Stimulated activated memory B cell treated with anti-CD40 and anti-IgM and Interleukin-4, amounts not matched to agents 10 μg/mL and 1 μg/mL and 100 μg/mL, for 72 hours (primary cell): Measurements from ENCODE around the gene TUBA4A.
"Not testable (repeated sequence)": the region's sequence is repeated elsewhere in the genome, so short reads cannot be mapped to it uniquely, and the experiment has no call there.

Source experiments
- ATAC-seq: fragments of 150-1000 bp; cut with Tn5 transposase; 2 replicates; pipeline ENCODE4 v1.10.0; 2021
- H3K27ac Mint-ChIP-seq: one replicate; pipeline ENCODE4 v1.8.0; 2022; ENCODE audit warnings: mild to moderate bottlenecking, mixed read lengths
- H3K27me3 Mint-ChIP-seq: one replicate; pipeline ENCODE4 v1.8.0; 2022; ENCODE audit warnings: mixed read lengths
- H3K36me3 Mint-ChIP-seq: one replicate; pipeline ENCODE4 v1.8.0; 2022; ENCODE audit warnings: mixed read lengths
- H3K4me1 Mint-ChIP-seq: one replicate; pipeline ENCODE4 v1.8.0; 2022; ENCODE audit warnings: mixed read lengths
- H3K4me3 Mint-ChIP-seq: one replicate; pipeline ENCODE4 v1.8.0; 2022; ENCODE audit warnings: mild to moderate bottlenecking, moderate library complexity, mixed read lengths
- H3K9me3 Mint-ChIP-seq: one replicate; pipeline ENCODE4 v1.8.0; 2022; ENCODE audit warnings: mixed read lengths

TUBA4A gene

DNA sequence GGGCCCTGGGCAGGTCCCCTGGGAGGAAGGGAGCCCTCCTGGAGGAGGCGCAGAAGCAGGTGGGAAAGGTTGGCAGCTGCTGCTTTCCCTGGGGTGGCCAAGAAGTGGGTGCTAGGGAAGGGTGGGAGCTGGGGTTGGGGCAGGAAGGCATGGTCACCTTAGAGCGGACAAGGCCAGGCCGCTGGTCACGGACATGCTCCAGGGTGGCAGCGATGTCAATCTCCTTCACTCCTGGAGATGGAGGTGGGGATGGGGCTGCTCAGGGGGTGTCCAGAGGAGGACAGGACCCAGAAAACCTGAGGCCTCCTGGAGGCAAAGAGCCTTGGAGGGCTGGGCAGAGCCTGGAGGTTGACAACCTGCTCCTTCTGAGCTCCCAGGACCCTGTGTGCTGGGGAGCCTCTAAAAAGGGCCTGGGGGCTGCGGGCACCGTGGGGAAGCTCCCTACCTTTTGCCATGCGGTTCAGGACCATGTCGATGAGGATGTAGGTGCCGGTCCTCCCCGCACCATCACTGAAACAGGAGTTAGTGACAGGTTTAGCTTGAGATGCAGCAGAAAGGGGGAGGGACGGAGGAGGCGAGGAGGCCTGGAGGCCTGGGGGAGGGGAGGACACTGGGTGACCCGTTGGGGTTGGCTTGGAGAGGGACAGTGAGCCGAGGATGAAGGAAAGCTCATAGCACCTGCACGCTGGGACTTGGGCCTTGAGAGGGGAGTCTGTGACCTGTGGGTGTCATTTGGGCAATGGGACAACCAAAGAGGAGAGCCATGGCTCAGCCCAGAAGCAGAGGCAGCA lies 36.9 kb upstream of the TUBA4A start:
- Mint-ChIP-seq H3K4me3 (no peak overlapping the region), H3K27ac (peak overlapping the region; percentile 38), H3K27me3 (no peaks in the 10 kb centered on the region), H3K36me3 (peaks cover 9% of the 10 kb centered on the region), H3K4me1 (peaks cover 28% of the 10 kb centered on the region), H3K9me3 (no peaks in the 10 kb centered on the region)
- no peak for ATAC-seq

DNA sequence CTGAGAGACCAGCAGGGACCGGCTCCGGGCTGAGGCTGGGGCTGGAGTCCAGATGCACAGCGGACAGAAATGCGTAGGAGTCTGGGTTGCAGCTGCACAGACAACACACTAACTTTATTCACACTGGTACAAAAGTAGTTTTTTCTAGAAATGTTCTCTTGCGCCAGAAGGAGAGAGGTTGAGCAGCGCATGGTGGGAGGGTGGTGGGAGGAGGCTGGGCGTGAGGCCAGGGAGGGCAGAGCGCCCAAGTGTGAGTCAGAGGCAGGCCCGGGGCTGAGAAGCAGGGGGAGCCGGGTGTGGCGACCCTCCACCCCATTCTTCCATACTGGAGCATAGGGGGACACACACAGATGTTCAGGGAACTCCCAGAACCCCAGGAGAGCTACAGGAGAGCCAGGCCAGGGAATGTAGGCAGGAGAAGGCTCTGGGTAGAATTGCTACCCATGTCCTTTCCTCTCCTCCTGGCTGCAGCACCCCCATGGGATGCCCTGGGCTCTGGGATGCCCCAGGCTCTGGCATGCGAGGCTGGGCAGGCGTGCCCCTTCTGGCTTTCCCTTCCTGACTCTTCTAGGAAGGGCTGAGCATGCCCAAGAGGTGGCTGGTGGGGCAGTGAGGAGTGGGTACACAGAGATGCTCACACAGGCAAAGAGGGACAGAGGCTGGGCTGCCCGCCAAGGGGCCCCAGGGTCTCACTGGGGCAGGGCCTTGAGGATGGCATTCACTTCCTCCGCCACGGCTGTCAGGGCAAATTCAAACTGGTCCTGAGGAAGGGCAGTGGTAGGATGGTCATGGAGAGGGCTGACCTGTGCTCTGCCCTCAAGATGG lies 36.0 kb upstream of the TUBA4A start:
- no peak overlapping the region for H3K4me3 Mint-ChIP-seq
- H3K9me3 Mint-ChIP-seq, result no peaks in the 10 kb centered on the region
- ATAC-seq, result no peak
- peaks cover 25% of the 10 kb centered on the region for H3K4me1 Mint-ChIP-seq
- no peaks in the 10 kb centered on the region for H3K27me3 Mint-ChIP-seq
- H3K27ac Mint-ChIP-seq, result peak overlapping the region; percentile 38
- H3K36me3 Mint-ChIP-seq, result peaks cover 14% of the 10 kb centered on the region

DNA sequence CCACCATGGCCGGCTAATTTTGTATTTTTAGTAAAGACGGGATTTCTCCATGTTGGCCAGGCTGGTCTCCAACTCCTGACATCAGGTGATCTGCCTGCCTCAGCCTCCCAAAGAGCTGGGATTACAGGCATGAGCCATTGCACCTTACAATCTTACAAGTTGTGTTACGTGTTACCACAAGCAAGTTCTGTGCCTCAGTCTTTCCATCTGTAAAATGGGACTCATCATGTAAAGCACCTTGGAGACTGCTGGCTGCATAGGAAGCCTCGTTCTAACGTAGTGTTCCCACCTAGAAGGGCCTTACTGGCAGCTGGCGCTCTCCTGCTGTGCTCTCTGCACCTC lies 35.4 kb upstream of the TUBA4A start:
- no peak for ATAC-seq
- Mint-ChIP-seq H3K36me3 (peaks cover 14% of the 10 kb centered on the region), H3K9me3 (no peaks in the 10 kb centered on the region), H3K27ac (no peak overlapping the region), H3K27me3 (no peaks in the 10 kb centered on the region), H3K4me1 (peaks cover 19% of the 10 kb centered on the region), H3K4me3 (no peak overlapping the region)

DNA sequence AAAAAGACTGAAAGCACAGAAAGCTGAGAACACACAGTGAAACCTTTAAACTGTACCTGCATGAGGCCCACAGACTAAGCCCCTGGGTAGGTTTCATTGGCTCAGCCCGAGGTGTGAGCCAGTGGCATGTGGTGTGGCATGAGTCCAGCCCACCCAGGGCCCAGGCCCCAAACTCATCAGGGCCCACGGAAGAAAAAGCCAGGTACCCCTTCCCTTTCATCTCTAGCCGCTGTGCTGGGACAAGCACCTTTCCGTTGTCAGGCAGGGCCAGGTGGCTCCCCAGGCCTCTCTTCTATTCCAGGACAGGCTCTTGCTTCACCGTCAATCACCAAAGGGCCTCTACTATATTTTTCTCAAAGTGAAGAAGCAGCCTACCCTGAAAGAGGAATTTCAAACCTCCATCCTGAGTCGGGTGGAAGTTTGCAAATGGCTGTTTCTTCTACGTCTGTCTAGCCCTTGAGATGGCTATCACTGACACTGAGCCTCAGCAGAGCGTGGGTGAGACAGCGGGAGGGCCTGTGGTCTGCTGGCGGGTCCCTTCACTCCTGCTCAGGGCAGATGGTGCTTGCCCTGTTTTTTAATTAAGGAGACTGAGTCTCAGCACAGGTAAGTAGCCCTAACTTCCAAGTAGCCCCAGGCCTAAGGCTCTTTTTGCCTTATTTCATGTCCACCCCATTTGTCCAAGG lies 34.0 kb upstream of the TUBA4A start:
- H3K4me1 Mint-ChIP-seq, result peaks cover 21% of the 10 kb centered on the region
- no peak overlapping the region for H3K4me3 Mint-ChIP-seq
- H3K9me3 Mint-ChIP-seq, result no peaks in the 10 kb centered on the region
- ATAC-seq, result no peak
- H3K27ac Mint-ChIP-seq, result no peak overlapping the region
- H3K36me3 Mint-ChIP-seq, result peaks cover 21% of the 10 kb centered on the region
- no peaks in the 10 kb centered on the region for H3K27me3 Mint-ChIP-seq

DNA sequence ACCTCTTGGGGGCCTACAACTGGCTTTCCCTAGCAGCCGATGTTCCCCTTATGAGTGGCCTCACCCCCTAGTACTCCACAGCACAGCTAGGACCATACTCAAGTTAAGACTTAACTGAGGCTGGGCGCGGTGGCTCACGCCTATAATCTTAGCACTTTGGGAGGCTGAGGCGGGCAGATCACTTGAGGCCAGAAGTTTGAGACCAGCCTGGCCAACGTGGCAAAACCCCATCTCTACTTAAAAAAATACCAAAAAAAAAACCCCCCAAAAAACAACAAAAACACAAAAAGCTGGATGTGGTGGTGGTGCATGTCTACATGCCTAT lies 33.4 kb upstream of the TUBA4A start:
- not testable (repeated sequence) for H3K27me3 Mint-ChIP-seq, H3K9me3 Mint-ChIP-seq, ATAC-seq, H3K4me3 Mint-ChIP-seq, H3K27ac Mint-ChIP-seq
- H3K36me3 Mint-ChIP-seq, result peaks cover 27% of the 10 kb centered on the region
- H3K4me1 Mint-ChIP-seq, result peaks cover 23% of the 10 kb centered on the region

DNA sequence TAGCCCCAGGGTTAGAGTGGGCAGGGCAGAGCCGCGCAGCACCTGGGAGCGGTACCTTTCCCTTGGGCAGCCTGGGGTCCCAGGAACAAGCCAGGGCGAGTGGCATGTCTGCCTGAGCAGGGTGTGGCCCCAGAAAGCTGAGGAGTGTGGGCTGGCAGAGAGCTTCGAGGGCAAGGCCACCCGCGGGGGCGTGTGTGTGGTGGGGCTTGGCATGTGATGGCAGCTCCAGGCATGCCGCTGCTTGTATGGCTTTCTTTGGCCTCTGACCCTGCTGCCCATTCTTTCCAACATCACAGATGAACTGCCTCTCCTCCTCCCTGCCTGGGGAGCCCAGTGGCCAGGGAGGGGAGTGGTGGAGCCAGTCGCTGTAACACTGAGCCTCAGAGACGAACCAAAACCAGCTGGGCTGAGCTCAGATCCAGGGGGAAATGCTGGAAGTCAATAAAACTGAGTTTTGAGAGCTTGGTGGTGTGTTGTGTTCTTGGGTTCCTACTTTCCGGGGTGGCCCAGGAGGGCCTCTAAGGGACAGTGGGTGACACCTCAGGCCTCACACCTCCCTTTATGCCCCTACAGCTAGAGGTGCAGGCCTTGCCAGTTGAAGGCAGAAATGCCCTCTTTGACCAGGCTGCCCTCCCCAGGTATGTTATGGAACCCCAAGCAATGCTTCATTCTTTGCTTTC lies 32.9 kb upstream of the TUBA4A start:
- H3K9me3 Mint-ChIP-seq, result no peaks in the 10 kb centered on the region

DNA sequence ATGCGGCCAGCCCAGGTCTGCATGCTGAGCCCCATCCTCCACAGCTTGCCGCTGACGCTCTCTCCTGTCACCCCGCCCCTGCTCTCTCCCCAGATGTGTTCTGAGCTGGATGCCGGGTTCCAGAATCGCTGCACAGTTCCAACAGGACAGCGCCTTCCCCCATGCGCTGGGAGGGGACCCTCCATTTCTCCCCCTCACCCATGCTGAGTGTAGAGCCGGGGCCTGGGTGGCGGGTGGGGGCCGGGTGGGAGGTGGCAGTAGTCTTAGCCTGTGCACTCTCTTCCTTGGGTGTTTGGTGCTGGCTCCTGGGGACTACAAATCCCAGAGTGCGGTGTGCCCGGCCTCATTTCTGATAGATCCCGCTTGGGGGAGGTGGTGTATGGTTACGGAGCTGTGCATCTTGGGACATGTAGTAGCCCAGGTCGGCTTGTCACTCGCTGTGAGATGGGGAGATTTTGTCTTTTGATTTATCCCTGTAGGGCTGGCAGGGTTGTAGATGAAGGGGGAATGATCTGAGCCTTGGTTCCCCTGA lies 32.2 kb upstream of the TUBA4A start:
- H3K4me3 Mint-ChIP-seq, result no peak overlapping the region
- no peaks in the 10 kb centered on the region for H3K27me3 Mint-ChIP-seq
- peak overlapping the region; percentile 43 for H3K27ac Mint-ChIP-seq
- peaks cover 33% of the 10 kb centered on the region for H3K36me3 Mint-ChIP-seq
- no peak for ATAC-seq
- no peaks in the 10 kb centered on the region for H3K9me3 Mint-ChIP-seq
- peaks cover 31% of the 10 kb centered on the region for H3K4me1 Mint-ChIP-seq

More for the DNA sequence above, 32.9 kb upstream of the TUBA4A start:
- peaks cover 25% of the 10 kb centered on the region for H3K4me1 Mint-ChIP-seq
- no peak overlapping the region for H3K4me3 Mint-ChIP-seq
- H3K36me3 Mint-ChIP-seq, result peaks cover 27% of the 10 kb centered on the region
- no peak for ATAC-seq
- no peaks in the 10 kb centered on the region for H3K27me3 Mint-ChIP-seq
- H3K27ac Mint-ChIP-seq, result peak overlapping the region; percentile 43

DNA sequence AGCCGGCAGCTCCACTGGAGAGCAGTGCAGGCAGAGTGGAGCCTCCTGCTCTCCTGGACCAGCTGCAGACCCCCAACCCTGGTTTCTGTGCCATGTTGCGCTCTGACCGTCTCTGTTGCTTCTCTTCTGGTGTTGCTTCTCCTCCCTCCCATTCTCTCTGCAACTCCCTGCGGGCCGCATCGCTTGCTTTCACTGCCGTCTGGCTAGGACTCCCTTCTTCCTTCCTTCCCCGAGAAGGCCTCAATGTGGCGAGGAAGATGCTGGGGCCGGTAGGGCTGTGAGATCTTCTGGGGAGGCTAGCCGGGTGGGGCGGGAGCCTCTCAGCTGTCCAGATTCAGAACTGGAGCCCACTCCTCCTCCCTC lies 31.6 kb upstream of the TUBA4A start:
- H3K27ac Mint-ChIP-seq, result no peak overlapping the region
- peaks cover 37% of the 10 kb centered on the region for H3K4me1 Mint-ChIP-seq
- no peaks in the 10 kb centered on the region for H3K9me3 Mint-ChIP-seq
- H3K36me3 Mint-ChIP-seq, result peaks cover 39% of the 10 kb centered on the region
- ATAC-seq, result no peak
- H3K4me3 Mint-ChIP-seq, result no peak overlapping the region
- no peaks in the 10 kb centered on the region for H3K27me3 Mint-ChIP-seq

DNA sequence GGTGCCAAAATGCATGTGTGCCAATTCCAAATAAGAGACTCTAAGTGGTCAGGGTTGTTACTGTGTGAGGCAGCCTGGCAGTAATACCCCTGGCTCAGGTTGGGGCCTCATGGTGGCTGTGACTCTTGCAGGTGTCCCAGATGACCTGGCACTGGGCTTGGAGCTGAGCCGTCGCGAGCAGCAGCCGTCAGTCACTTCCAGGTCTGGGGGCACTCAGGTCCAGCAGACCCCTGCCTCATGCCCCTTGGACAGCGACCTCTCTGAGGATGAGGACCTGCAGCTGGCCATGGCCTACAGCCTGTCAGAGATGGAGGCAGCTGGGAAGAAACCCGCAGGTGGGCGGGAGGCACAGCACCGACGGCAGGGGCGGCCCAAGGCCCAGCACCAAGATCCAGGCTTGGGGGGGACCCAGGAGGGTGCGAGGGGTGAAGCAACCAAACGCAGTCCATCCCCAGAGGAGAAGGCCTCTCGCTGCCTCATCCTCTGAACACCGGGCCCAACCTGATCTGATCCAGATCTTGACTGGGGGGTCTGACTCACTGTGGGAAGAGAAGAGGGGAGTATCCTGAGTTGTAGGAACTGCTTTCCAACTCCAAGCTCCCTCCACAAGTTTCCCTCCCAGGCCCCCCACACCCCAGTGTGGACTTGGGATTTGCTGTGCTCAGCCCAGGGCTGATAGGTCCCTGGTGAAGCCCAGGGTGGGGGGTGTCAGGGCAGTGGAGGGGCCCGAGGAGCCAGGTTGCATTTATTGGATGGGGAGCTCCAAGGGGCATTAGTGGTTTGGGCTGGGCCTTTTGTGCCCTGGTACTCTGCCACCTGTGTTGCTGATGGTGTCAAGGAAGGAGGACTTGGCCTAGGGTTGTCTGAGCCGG lies 31.0 kb upstream of the TUBA4A start:
- ATAC-seq, result no peak
- Mint-ChIP-seq H3K9me3 (no peaks in the 10 kb centered on the region), H3K4me1 (peaks cover 43% of the 10 kb centered on the region), H3K27me3 (no peaks in the 10 kb centered on the region), H3K4me3 (no peak overlapping the region), H3K27ac (no peak overlapping the region), H3K36me3 (peaks cover 41% of the 10 kb centered on the region)

DNA sequence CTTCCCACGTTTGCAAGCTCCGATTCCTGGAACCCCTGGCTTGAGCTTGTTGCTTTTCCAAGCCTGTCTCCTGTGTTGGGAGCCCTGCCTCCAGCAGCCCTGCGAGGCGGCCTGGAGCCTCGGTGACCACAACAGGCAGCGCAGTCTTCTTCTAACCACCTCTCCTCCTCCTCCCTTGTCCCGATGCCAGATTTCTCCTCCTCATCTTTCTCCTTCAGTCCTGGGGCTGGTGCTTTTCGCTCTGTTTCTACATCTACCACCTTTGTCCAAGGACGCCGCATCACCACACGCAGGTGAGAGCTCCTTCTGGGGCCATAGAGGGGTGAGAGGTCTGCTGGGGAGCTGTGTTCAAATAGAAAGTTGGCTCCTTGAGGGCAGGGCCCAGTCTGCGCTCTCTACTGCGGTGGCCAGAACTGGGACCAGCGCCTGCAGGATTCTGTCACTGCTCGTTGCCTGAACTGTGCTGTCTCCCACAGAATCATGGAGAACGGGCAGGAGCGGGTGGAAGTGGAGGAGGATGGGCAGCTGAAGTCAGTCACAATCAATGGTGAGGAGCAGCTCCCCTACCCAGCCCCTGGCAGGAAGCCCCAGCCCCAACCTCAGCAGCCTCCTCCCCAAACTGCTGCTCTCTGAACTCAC lies 29.3 kb upstream of the TUBA4A start:
- H3K4me3 Mint-ChIP-seq, result no peak overlapping the region
- peak overlapping the region; percentile 45 for H3K27ac Mint-ChIP-seq
- peaks cover 55% of the 10 kb centered on the region for H3K4me1 Mint-ChIP-seq
- H3K27me3 Mint-ChIP-seq, result no peaks in the 10 kb centered on the region
- H3K9me3 Mint-ChIP-seq, result no peaks in the 10 kb centered on the region
- peaks cover 41% of the 10 kb centered on the region for H3K36me3 Mint-ChIP-seq
- no peak for ATAC-seq

DNA sequence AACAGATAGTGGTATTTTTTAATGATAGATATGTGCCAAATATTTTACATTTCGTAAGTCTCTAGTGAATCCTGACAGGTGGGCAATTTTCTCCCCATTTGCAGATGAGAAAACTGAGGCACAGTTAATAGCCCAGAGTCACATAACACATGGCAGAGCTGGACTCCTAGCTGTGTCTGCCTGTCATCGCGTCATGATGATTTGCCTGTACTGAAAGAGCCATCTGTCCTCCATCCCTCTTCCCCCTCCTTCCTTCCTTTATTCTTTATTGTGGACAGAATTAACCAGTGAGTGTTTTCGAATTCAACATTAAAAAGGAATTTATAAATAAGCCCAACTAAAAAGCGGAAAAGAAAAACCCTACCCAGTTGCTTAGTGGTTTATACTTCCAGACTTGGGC lies 28.7 kb upstream of the TUBA4A start:
- Mint-ChIP-seq H3K4me3 (no peak overlapping the region), H3K27ac (peak overlapping the region; percentile 45), H3K9me3 (no peaks in the 10 kb centered on the region), H3K36me3 (peaks cover 41% of the 10 kb centered on the region), H3K27me3 (no peaks in the 10 kb centered on the region), H3K4me1 (peaks cover 62% of the 10 kb centered on the region)
- ATAC-seq, result no peak

DNA sequence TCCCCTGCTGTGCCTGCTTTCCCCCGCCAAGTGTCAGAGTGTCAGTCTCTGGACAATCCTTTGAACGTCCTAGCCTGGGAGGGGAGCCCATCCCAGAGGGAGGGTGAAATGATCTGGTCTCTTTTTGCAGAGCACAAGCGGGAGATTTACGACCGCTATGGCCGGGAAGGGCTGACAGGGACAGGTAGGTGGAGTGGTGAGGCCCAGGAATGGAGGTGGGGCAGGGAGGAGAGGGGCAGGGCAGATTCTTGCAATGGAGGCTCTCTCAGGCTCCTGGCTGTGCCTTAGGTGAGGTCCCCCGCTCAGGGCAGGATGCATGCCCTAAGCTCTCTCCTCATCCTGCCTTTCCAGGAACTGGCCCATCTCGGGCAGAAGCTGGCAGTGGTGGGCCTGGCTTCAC lies 27.9 kb upstream of the TUBA4A start:
- peaks cover 66% of the 10 kb centered on the region for H3K4me1 Mint-ChIP-seq
- ATAC-seq, result no peak
- H3K4me3 Mint-ChIP-seq, result no peak overlapping the region
- H3K36me3 Mint-ChIP-seq, result peaks cover 41% of the 10 kb centered on the region
- H3K27ac Mint-ChIP-seq, result peak overlapping the region; percentile 96
- H3K9me3 Mint-ChIP-seq, result no peaks in the 10 kb centered on the region
- no peaks in the 10 kb centered on the region for H3K27me3 Mint-ChIP-seq

DNA sequence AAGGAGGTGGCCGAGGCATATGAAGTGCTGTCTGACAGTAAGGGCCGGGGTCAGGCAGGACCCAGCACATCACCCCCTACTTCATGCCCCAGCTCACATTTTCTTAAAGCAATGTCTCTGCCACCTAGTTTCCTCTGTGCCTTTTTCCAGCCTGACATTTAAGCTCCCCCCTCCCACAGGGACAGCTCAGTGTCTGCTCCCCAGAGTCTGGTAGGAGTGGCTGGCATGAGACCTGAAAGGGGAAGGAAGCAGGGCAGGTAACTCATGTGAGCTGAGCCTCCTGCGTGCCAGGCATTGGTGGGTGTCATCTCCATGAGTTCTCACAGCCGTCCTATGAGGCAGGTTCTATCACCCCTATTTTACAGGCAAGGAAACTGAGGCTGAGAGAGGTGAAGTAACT lies 26.9 kb upstream of the TUBA4A start:
- Mint-ChIP-seq H3K36me3 (peaks cover 33% of the 10 kb centered on the region), H3K4me1 (peaks cover 58% of the 10 kb centered on the region), H3K9me3 (no peaks in the 10 kb centered on the region), H3K4me3 (peak overlapping the region; percentile 96), H3K27me3 (no peaks in the 10 kb centered on the region), H3K27ac (peak overlapping the region; percentile 96)
- no peak for ATAC-seq
